PFSK-1 (cell line): Measurements from ENCODE around the gene FOXC1. TPM values are rescaled to one million over a fixed set of nuclear protein-coding genes. Genes with fewer than 3 reads are reported as not detected.

Experiments
- FOXP2 ChIP-seq: optimal IDR thresholded peaks from 2 replicates; pipeline ENCODE3; 2011; ENCODE audit warnings: borderline replicate concordance, control low read depth, inconsistent platforms; ENCODE audit not compliant: insufficient read depth; ENCODE audit errors: extremely low read length, extremely low read depth
- POLR2AphosphoS5 ChIP-seq: IDR thresholded peaks from 2 replicates; pipeline ENCODE4 v1.6.1; 2012; ENCODE audit warnings: low read depth, mild to moderate bottlenecking, control low read depth, low read length, moderate library complexity
- REST ChIP-seq, 2 experiments: IDR thresholded peaks; 2 replicates each; pipeline versions ENCODE4 v1.6.1 to v1.8.0; 2011 to 2012; ENCODE audit warnings: low read depth in 2 of 2, low read length in 2 of 2, control low read depth in 1 of 2, inconsistent platforms in 1 of 2, mild to moderate bottlenecking in 1 of 2, moderate library complexity in 1 of 2; ENCODE audit not compliant: insufficient read depth in 1 of 2
- SIN3A ChIP-seq: IDR thresholded peaks from 2 replicates; pipeline ENCODE4 v1.6.1; 2012; ENCODE audit warnings: mild to moderate bottlenecking, low read length, moderate library complexity, borderline replicate concordance; ENCODE audit not compliant: insufficient read depth
- TAF1 ChIP-seq: IDR thresholded peaks from 2 replicates; pipeline ENCODE4 v1.6.1; 2012; ENCODE audit warnings: low read length, control low read depth, borderline replicate concordance; ENCODE audit not compliant: insufficient read depth
- polyA plus RNA-seq: library from polyadenylated mRNA; unstranded; fragments of >200 nt; gene quantifications from one replicate; pipeline ENCODE4 v1.2.1, GENCODE V29; 2012; ENCODE audit warnings: low read depth, missing spikeins; ENCODE audit not compliant: insufficient read length

FOXC1 gene
- polyA plus RNA-seq = 22.6 TPM

GRCh38 chr6:1609648-1610496 lies at the start of gene FOXC1:
FOXC1 (plus strand) TSS chr6:1609915; CDS start chr6:1610446, 531 bp downstream.
- TF ChIP-seq SIN3A (peak; percentile 60; the same call in 1 of the 2 replicates), FOXP2 (no peak), POLR2AphosphoS5 (peak; percentile 87), REST (IDR thresholded peaks at IDR 0.05; ENCODE audit: insufficient read depth in 1 of 2, low read depth in 2 of 2, low read length in 2 of 2) (0 out of 4 replicates have a peak, but pooled peaks of 1 of the 2 experiments have one; percentile 8), TAF1 (peak; percentile 96)

- TF ChIP-seq TAF1 (no peak), SIN3A (no peak), FOXP2 (no peak), REST (IDR thresholded peaks at IDR 0.05; ENCODE audit: insufficient read depth in 1 of 2, low read depth in 2 of 2, low read length in 2 of 2) (no peak), POLR2AphosphoS5 (no peak)
These were observed 49.2 kb upstream of the FOXC1 start for GRCh38 chr6:1560281-1561058.

- no peak for TF ChIP-seq POLR2AphosphoS5
- no peak for TF ChIP-seq FOXP2
- no peak for TF ChIP-seq REST (IDR thresholded peaks at IDR 0.05; ENCODE audit: insufficient read depth in 1 of 2, low read depth in 2 of 2, low read length in 2 of 2)
- no peak for TF ChIP-seq TAF1
- TF ChIP-seq SIN3A = no peak
These were observed 48.4 kb upstream of the FOXC1 start for GRCh38 chr6:1561355-1561754.

GRCh38 chr6:1562171-1562955 lies 47.4 kb upstream of the FOXC1 start:
- TF ChIP-seq REST (IDR thresholded peaks at IDR 0.05; ENCODE audit: insufficient read depth in 1 of 2, low read depth in 2 of 2, low read length in 2 of 2) (no peak), POLR2AphosphoS5 (no peak), SIN3A (no peak), FOXP2 (no peak), TAF1 (no peak)
